ENCODE results near the gene EEF1E1. TPM values are rescaled to one million over a fixed set of nuclear protein-coding genes. Genes with fewer than 3 reads are reported as not detected.

Gene EEF1E1
- total RNA-seq, 1 donor from 2014 or later: 35.8 TPM

GRCh38 chr6:8063761-8064637 is 38.3 kb downstream of the EEF1E1 start, which contains the start of gene BLOC1S5:
Gene BLOC1S5, minus strand, starts transcription at chr6:8064389. Its CDS starts 13 bp downstream, at chr6:8064376.
- peaks cover 13% of the 10 kb centered on the region for H3K4me1 Mint-ChIP-seq (ENCODE audit: low read depth)
- H3K27ac Mint-ChIP-seq: peak within 1 kb of the TSS; percentile 95
- no peak for TF ChIP-seq CTCF (IDR thresholded peaks at IDR 0.05; ENCODE audit: unreplicated experiment)
- peaks cover 3% of the 10 kb centered on the region for H3K36me3 Mint-ChIP-seq (ENCODE audit: insufficient read depth)
- no peaks in the 10 kb centered on the region for H3K9me3 Mint-ChIP-seq (ENCODE audit: low read depth)
- peak within 1 kb of the TSS; percentile 95 for H3K4me3 Mint-ChIP-seq (ENCODE audit: low read depth)
- peak; percentile 96 for DNase-seq (ENCODE audit: low spot score, unreplicated experiment)
- H3K27me3 Mint-ChIP-seq: no peaks in the 10 kb centered on the region

DNA sequence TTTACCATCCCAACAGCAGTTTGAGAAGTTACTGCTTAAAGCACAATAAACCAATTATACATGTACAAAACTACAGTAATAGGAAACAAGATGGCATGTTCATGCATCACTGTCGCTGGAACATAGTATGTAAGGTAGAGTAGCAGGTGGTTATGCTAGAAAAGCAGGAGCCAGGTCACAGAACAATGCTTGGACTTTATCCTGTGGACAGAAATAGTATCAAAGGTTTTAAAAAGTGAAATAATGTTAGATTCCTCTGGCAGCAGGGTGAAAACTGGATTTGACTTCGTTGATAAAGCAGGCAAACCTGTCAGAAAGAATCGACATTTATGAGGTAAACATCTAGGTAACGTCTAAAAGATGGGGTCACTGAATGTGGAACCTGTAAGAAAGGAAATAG is 40.6 kb downstream of the EEF1E1 start:
- H3K36me3 Mint-ChIP-seq (ENCODE audit: insufficient read depth): peaks cover 8% of the 10 kb centered on the region
- H3K27me3 Mint-ChIP-seq: no peaks in the 10 kb centered on the region

DNA sequence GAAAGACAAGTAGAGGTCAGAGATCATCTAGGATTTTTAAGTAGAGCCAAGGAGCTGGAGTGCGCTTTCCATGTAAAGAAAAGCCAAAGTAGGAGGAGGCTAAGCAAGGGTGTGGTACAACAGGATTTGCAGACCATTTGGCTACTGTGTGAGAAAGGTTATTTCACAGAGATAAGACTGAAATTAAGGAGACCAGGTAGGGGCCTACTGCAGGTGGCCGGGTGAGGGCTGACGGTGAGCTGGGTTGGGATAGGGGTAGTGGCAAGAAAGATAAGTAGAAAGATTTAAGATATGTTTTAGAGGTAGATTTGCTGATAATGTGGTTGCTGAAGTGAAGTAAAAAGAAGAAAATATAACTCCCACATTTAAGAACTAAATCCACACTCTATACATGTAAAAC is 42.0 kb downstream of the EEF1E1 start:
- Mint-ChIP-seq H3K4me3 (ENCODE audit: low read depth) (no peak overlapping the region), H3K27ac (peak overlapping the region; percentile 17), H3K36me3 (ENCODE audit: insufficient read depth) (peaks cover 11% of the 10 kb centered on the region), H3K27me3 (no peaks in the 10 kb centered on the region), H3K4me1 (ENCODE audit: low read depth) (peaks cover 13% of the 10 kb centered on the region), H3K9me3 (ENCODE audit: low read depth) (no peaks in the 10 kb centered on the region)
- no peak for DNase-seq (ENCODE audit: low spot score, unreplicated experiment)
- no peak for TF ChIP-seq CTCF (IDR thresholded peaks at IDR 0.05; ENCODE audit: unreplicated experiment)

More for the DNA sequence above, 40.6 kb downstream of the EEF1E1 start:
- Mint-ChIP-seq H3K4me1 (ENCODE audit: low read depth) (peaks cover 13% of the 10 kb centered on the region), H3K9me3 (ENCODE audit: low read depth) (no peaks in the 10 kb centered on the region), H3K27ac (no peak overlapping the region), H3K4me3 (ENCODE audit: low read depth) (no peak overlapping the region)
- DNase-seq (ENCODE audit: low spot score, unreplicated experiment): no peak
- no peak for TF ChIP-seq CTCF (IDR thresholded peaks at IDR 0.05; ENCODE audit: unreplicated experiment)

- peak; percentile 34 for TF ChIP-seq CTCF (IDR thresholded peaks at IDR 0.05; ENCODE audit: unreplicated experiment)
- Mint-ChIP-seq H3K27me3 (no peaks in the 10 kb centered on the region), H3K27ac (no peak overlapping the region), H3K4me1 (ENCODE audit: low read depth) (peaks cover 8% of the 10 kb centered on the region), H3K4me3 (ENCODE audit: low read depth) (no peak overlapping the region), H3K36me3 (ENCODE audit: insufficient read depth) (peaks cover 12% of the 10 kb centered on the region), H3K9me3 (ENCODE audit: low read depth) (no peaks in the 10 kb centered on the region)
- DNase-seq (ENCODE audit: low spot score, unreplicated experiment): no peak
Observed at GRCh38 chr6:8059129-8059528, 43.2 kb downstream of the EEF1E1 start.

GRCh38 chr6:8057793-8058192 is 44.6 kb downstream of the EEF1E1 start:
- Mint-ChIP-seq H3K4me1 (ENCODE audit: low read depth) (peaks cover 4% of the 10 kb centered on the region), H3K36me3 (ENCODE audit: insufficient read depth) (peaks cover 14% of the 10 kb centered on the region), H3K27me3 (no peaks in the 10 kb centered on the region), H3K27ac (no peak overlapping the region), H3K4me3 (ENCODE audit: low read depth) (no peak overlapping the region), H3K9me3 (ENCODE audit: low read depth) (no peaks in the 10 kb centered on the region)
- no peak for DNase-seq (ENCODE audit: low spot score, unreplicated experiment)
- no peak for TF ChIP-seq CTCF (IDR thresholded peaks at IDR 0.05; ENCODE audit: unreplicated experiment)
